Measurements from ENCODE around the gene CHST14.

DNA sequence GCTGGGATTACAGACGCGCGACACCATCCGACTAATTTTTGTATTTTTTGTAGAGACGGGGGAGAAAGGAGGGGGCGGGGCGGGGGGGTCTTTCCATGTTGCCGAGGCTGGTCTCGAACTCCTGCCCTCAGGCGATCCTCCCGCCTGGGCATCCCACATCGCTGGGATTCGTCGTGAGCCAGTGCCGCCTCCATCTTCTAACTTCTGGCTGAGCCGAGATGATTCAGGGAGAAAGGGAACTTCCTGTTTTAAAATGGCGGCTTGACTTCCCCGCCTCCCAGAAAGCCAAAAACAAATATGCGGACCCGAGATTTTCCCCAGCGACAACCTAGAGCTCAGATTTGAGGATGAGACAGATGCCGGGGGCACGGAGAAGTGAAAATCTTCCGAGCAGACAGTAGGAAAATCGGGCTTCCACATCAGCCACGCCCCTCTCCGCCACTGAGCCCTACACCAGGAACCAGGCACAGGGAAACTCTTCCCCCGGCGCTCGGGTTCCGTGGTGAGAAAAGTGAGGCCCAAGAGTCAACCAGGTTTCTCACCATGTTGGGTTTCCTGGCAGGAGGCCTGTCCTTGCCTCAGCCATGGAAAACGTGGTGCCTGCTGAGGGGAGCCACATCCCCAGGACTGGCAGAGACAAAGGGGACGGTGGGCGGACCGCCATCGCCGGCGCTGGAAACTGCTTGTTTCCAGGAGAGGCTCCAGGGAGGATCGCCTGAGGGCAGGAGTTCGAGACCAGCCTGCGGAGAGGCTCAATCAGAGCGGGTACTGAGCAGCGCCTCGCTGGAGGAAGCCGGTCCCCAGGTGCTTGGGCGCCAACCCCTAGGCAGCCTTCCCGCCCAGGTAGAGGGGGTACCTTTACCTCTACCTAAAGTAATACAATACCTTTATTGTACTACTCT, 18.7 kb downstream of the CHST14 start:
- TF ChIP-seq FOXA1 (IDR thresholded peaks at IDR 0.05) (no peak), ZNF384 (IDR thresholded peaks at IDR 0.05) (no peak), HDGF (IDR thresholded peaks at IDR 0.05; ENCODE audit: borderline replicate concordance) (no peak), TARDBP (IDR thresholded peaks at IDR 0.05) (no peak), NFRKB (IDR thresholded peaks at IDR 0.05) (no peak), BHLHE40 (IDR thresholded peaks at IDR 0.05; ENCODE audit: borderline replicate concordance) (no peak), ELF4 (IDR thresholded peaks at IDR 0.05) (no peak), SP1 (IDR thresholded peaks at IDR 0.05) (no peak)
- TF ChIP-seq, protein P1, sequence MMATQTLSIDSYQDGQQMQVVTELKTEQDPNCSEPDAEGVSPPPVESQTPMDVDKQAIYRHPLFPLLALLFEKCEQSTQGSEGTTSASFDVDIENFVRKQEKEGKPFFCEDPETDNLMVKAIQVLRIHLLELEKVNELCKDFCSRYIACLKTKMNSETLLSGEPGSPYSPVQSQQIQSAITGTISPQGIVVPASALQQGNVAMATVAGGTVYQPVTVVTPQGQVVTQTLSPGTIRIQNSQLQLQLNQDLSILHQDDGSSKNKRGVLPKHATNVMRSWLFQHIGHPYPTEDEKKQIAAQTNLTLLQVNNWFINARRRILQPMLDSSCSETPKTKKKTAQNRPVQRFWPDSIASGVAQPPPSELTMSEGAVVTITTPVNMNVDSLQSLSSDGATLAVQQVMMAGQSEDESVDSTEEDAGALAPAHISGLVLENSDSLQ (IDR thresholded peaks at IDR 0.05) = no peak

All from HEK293T (cell line).